Erythroblast (primary cell): ENCODE measurements around the gene FGD6.

Source experiments
- GATA1 ChIP-seq: IDR thresholded peaks from 2 replicates; pipeline ENCODE4 v1.6.1; 2011; ENCODE audit warnings: low read depth, mild to moderate bottlenecking, control low read depth, low read length, moderate library complexity
- POLR2A ChIP-seq: IDR thresholded peaks from 2 replicates; pipeline ENCODE4 v1.6.1; 2011; ENCODE audit warnings: mild to moderate bottlenecking, low read length

DNA sequence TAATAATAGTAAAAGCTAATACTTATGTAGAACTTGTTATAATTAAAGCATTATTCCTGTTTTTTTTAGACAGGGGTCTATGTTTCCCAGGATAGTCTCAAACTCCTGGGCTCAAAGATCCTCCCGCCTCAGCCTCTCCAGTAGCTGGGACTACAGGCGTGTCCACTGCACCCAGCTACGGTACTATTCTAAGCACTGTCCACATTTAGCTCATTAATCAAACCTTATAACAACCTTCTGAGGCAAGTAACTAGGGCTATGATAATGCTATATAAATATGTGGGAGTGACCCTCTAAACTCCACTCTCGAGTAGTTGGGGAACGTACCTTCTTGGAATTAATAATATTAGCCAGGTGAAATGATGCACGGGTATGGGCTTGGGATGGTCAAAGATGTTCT is 83.2 kb downstream of the FGD6 start:
- TF ChIP-seq POLR2A (no peak), GATA1 (no peak)
